Stomach (tissue), 4 donors: ENCODE measurements around the gene LMBR1L.

ENCODE experiments used
- POLR2A ChIP-seq, 4 donors: fragments of 450-650 bp; IDR thresholded peaks; one replicate each; pipeline ENCODE4 v1.6.1; 2016; ENCODE audit warnings: antibody characterized with exemption in 4 of 4, control low read depth in 2 of 4, mild to moderate bottlenecking in 1 of 4, moderate library complexity in 1 of 4
- TF ChIP-seq, protein P1 (sequence below), 7 experiments: fragments of 450-650 bp in 4 of 7; fragments of 200-600 bp in 3 of 7; sonication (generic) in 3 of 7; IDR thresholded peaks; one replicate each; pipeline ENCODE4 v1.5.1; 2016 to 2019; ENCODE audit warnings: antibody characterized with exemption in 7 of 7, control low read depth in 2 of 7, mild to moderate bottlenecking in 1 of 7

- no peak for TF ChIP-seq POLR2A (IDR thresholded peaks at IDR 0.05)
- TF ChIP-seq, protein P1, sequence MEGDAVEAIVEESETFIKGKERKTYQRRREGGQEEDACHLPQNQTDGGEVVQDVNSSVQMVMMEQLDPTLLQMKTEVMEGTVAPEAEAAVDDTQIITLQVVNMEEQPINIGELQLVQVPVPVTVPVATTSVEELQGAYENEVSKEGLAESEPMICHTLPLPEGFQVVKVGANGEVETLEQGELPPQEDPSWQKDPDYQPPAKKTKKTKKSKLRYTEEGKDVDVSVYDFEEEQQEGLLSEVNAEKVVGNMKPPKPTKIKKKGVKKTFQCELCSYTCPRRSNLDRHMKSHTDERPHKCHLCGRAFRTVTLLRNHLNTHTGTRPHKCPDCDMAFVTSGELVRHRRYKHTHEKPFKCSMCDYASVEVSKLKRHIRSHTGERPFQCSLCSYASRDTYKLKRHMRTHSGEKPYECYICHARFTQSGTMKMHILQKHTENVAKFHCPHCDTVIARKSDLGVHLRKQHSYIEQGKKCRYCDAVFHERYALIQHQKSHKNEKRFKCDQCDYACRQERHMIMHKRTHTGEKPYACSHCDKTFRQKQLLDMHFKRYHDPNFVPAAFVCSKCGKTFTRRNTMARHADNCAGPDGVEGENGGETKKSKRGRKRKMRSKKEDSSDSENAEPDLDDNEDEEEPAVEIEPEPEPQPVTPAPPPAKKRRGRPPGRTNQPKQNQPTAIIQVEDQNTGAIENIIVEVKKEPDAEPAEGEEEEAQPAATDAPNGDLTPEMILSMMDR (IDR thresholded peaks at IDR 0.05): no peak
Measured at GRCh38 chr12:49048953-49049352, 61.7 kb downstream of the LMBR1L start.
